ENCODE data around the gene RTN1.

The RTN1 gene

DNA sequence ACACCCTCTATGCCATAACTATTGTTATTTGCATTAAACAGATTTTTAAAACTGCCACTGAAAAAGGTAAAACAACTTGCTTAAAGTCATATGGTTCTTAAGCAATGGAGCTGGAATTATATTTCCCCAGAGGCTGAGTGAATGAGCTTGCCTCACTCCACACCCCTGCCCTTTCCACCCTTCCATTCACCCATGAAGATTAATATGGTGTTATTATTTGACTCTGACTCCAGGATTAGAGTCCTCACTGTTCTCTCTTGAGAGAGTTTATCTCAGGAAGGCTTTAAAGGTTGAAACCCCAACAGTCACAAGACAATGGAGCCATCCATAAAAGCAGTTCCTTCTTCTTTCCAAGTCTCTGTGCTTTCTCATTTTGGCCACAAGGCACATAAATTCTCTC is 84.9 kb downstream of the RTN1 start:
- Mint-ChIP-seq H3K4me1 (ENCODE audit: low read depth) (no peaks in the 10 kb centered on the region), H3K4me3 (no peak overlapping the region), H3K9me3 (ENCODE audit: low read depth) (no peaks in the 10 kb centered on the region), H3K36me3 (no peaks in the 10 kb centered on the region), H3K27ac (no peak overlapping the region), H3K27me3 (peaks cover 2% of the 10 kb centered on the region)

- Mint-ChIP-seq H3K4me3 (no peak overlapping the region), H3K27ac (no peak overlapping the region), H3K36me3 (no peaks in the 10 kb centered on the region), H3K27me3 (peaks cover 6% of the 10 kb centered on the region), H3K9me3 (ENCODE audit: low read depth) (no peaks in the 10 kb centered on the region), H3K4me1 (ENCODE audit: low read depth) (no peaks in the 10 kb centered on the region)
These were observed 87.8 kb downstream of the RTN1 start for GRCh38 chr14:59782760-59783159.

GRCh38 chr14:59777006-59777579 is 93.5 kb downstream of the RTN1 start:
- Mint-ChIP-seq H3K27ac (no peak overlapping the region), H3K36me3 (no peaks in the 10 kb centered on the region), H3K9me3 (ENCODE audit: low read depth) (no peaks in the 10 kb centered on the region), H3K4me3 (no peak overlapping the region), H3K4me1 (ENCODE audit: low read depth) (no peaks in the 10 kb centered on the region), H3K27me3 (peaks cover 7% of the 10 kb centered on the region)

DNA sequence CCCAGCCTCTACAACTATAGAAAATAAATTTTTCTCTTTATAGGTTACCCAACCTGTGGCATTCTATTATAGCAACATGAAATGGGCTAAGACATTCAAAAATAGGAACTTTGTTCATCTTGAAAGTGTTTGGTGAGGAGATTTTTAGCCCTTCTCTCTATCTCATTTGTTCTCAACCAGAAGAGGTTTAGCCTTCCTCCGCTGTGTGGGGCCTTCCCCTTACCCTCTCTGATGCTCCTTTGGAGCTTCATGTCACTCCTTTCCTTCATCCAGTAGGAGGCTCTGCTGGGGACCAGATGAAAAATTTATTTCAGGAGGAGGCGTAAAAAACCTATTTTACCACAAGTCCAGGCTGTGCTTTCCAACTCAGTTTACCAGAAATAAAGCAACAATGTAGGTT is 94.1 kb downstream of the RTN1 start:
- Mint-ChIP-seq H3K4me3 (no peak overlapping the region), H3K4me1 (ENCODE audit: low read depth) (no peaks in the 10 kb centered on the region), H3K9me3 (ENCODE audit: low read depth) (no peaks in the 10 kb centered on the region), H3K27me3 (peaks cover 7% of the 10 kb centered on the region), H3K36me3 (no peaks in the 10 kb centered on the region), H3K27ac (no peak overlapping the region)

- Mint-ChIP-seq H3K27me3 (peaks cover 7% of the 10 kb centered on the region), H3K4me1 (ENCODE audit: low read depth) (no peaks in the 10 kb centered on the region), H3K4me3 (no peak overlapping the region), H3K9me3 (ENCODE audit: low read depth) (no peaks in the 10 kb centered on the region), H3K36me3 (no peaks in the 10 kb centered on the region), H3K27ac (no peak overlapping the region)
These were observed 98.3 kb downstream of the RTN1 start for GRCh38 chr14:59772233-59772632.

GRCh38 chr14:59771577-59771976 is 99.0 kb downstream of the RTN1 start:
- Mint-ChIP-seq H3K27ac (no peak overlapping the region), H3K4me3 (no peak overlapping the region), H3K4me1 (ENCODE audit: low read depth) (no peaks in the 10 kb centered on the region), H3K27me3 (peaks cover 7% of the 10 kb centered on the region), H3K9me3 (ENCODE audit: low read depth) (no peaks in the 10 kb centered on the region), H3K36me3 (no peaks in the 10 kb centered on the region)

DNA sequence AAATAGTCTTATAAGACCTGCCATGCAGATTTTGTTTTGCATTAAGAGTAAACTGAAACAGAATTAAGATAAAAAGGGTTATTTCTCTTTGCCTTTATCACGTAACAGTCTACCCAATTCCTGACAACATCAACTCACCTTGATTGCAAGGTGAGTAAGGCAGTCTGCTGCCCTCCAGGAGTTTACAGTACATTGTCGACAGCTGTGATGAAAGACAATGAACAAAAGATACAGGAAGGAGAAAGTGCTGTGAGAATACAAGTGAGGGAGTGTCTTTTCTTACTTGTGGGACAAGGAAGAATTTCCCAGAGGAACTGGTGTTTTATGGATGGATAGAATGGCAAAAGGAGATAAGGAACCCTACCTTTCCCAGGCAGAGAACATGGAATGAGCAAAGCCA is 101.0 kb downstream of the RTN1 start:
- Mint-ChIP-seq H3K27me3 (peaks cover 7% of the 10 kb centered on the region), H3K4me1 (ENCODE audit: low read depth) (no peaks in the 10 kb centered on the region), H3K9me3 (ENCODE audit: low read depth) (no peaks in the 10 kb centered on the region), H3K27ac (no peak overlapping the region), H3K36me3 (no peaks in the 10 kb centered on the region), H3K4me3 (no peak overlapping the region)

DNA sequence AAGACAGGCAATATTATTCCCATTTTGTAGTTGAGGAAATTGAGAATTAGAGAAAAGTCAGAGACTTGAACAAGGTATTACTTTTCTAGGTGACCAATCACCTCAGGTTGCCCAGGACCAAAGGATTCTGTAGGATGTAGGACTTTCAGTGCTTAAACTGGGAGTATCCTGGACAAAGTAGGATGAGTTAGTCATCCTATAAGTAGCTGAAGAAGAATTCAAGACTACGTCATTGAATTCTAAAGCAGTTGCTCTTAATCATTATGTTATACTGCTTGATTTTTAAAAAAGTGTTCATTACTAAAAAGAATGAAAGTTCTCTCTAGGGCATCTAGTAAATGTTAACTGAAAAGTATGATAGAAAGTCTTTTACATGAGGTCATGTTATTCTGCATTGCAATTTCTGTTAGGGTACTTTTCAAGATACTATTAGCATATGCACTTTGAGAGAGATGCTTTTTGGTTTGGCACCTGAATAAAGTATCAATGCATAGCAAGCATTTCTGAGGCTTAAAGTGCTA is 101.7 kb downstream of the RTN1 start:
- Mint-ChIP-seq H3K4me3 (no peak overlapping the region), H3K4me1 (ENCODE audit: low read depth) (no peaks in the 10 kb centered on the region), H3K9me3 (ENCODE audit: low read depth) (no peaks in the 10 kb centered on the region), H3K27ac (no peak overlapping the region), H3K27me3 (peaks cover 8% of the 10 kb centered on the region), H3K36me3 (no peaks in the 10 kb centered on the region)

DNA sequence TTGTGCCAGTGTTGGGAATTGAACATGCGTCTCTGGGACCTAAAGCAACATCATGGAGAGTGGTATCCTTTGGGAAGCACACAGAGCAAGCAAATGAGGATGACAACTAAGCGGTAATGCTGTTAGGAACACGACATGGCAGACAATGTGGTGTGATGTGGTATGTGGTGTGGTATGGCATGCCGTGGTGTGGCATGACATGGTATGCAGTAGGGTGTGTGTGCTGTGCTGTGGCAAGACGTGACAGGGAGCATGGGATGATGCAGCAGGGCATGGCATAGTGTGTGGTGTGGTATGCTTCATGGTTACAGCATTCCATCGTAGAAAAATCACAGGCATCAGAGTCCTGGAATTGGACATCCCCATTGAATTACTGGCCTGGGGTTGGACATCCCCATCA is 108.7 kb downstream of the RTN1 start:
- H3K27me3 Mint-ChIP-seq: peaks cover 6% of the 10 kb centered on the region
- no peaks in the 10 kb centered on the region for H3K4me1 Mint-ChIP-seq (ENCODE audit: low read depth)
- H3K27ac Mint-ChIP-seq: no peak overlapping the region
- no peaks in the 10 kb centered on the region for H3K9me3 Mint-ChIP-seq (ENCODE audit: low read depth)
- H3K4me3 Mint-ChIP-seq: no peak overlapping the region
- no peaks in the 10 kb centered on the region for H3K36me3 Mint-ChIP-seq

- H3K9me3 Mint-ChIP-seq (ENCODE audit: low read depth): no peaks in the 10 kb centered on the region
These were observed 115.0 kb downstream of the RTN1 start for GRCh38 chr14:59755409-59756135.

DNA sequence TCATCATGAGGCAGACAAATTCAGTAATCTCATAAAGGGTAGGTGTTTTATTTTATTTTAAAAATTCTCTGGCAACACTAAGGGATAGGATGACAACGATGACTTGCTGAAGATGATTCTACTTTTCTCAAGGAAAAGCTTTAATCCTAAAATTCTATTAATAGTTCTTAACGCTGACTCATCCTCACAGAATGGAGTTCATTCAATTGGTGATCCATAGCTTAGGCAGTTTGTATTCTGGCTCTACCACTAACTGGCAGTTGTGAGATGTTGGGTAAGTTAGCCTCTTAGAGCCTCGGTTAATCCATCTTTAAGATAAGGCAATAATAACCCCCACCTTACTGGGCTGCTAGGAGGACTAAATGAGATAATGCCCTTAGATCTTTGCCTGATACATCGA is 116.3 kb downstream of the RTN1 start:
- H3K27me3 Mint-ChIP-seq: peaks cover 3% of the 10 kb centered on the region
- H3K4me1 Mint-ChIP-seq (ENCODE audit: low read depth): no peaks in the 10 kb centered on the region
- H3K4me3 Mint-ChIP-seq: no peak overlapping the region
- no peaks in the 10 kb centered on the region for H3K9me3 Mint-ChIP-seq (ENCODE audit: low read depth)
- H3K36me3 Mint-ChIP-seq: no peaks in the 10 kb centered on the region
- no peak overlapping the region for H3K27ac Mint-ChIP-seq

More at GRCh38 chr14:59755409-59756135, 115.0 kb downstream of the RTN1 start:
- Mint-ChIP-seq H3K27me3 (peaks cover 3% of the 10 kb centered on the region), H3K4me1 (ENCODE audit: low read depth) (no peaks in the 10 kb centered on the region), H3K27ac (no peak overlapping the region), H3K36me3 (no peaks in the 10 kb centered on the region), H3K4me3 (no peak overlapping the region)

GRCh38 chr14:59753512-59753911 is 117.1 kb downstream of the RTN1 start:
- Mint-ChIP-seq H3K27me3 (peaks cover 3% of the 10 kb centered on the region), H3K27ac (no peak overlapping the region), H3K4me3 (no peak overlapping the region), H3K9me3 (ENCODE audit: low read depth) (no peaks in the 10 kb centered on the region), H3K36me3 (no peaks in the 10 kb centered on the region), H3K4me1 (ENCODE audit: low read depth) (no peaks in the 10 kb centered on the region)

DNA sequence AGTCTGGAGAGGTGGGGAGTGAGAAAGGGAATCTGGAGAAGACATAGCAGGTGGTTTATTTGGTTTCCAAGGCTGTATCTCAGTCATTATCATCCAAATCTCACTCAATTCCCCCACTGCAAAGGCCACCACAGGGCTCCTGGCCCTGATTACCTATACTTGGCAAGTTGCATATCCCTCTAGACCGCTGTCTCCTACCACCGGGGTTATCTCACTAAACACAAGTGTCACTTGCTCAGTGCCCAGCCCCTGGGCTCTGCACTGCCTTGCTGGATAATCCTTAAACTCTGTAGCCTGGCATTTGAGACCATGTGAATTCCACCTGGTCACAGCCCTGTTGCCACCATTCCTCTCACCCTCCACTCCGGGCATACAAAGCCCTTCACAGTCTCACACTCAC is 119.0 kb downstream of the RTN1 start:
- peaks cover 2% of the 10 kb centered on the region for H3K27me3 Mint-ChIP-seq
- no peaks in the 10 kb centered on the region for H3K9me3 Mint-ChIP-seq (ENCODE audit: low read depth)
- no peaks in the 10 kb centered on the region for H3K4me1 Mint-ChIP-seq (ENCODE audit: low read depth)
- no peak overlapping the region for H3K27ac Mint-ChIP-seq
- no peak overlapping the region for H3K4me3 Mint-ChIP-seq
- no peaks in the 10 kb centered on the region for H3K36me3 Mint-ChIP-seq

DNA sequence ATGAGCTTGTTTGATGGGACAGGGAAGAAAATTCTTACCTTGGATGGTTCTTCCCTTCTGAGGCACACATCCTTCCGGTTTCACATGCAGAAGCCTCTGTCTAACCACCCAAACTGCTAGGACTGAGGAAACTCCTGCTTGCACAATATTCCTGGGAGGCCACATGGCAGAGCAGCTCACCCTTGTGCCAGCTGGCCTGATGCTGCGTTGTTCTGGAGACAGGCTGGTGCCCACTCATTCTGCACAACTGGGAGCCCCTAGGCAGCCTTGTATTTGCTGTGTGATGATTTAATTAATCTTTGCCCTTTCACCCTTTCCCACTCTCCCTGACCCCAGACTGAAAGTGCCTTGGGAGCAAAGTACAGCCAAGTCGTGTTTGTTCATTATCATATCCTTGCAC is 130.8 kb downstream of the RTN1 start:
- Mint-ChIP-seq H3K36me3 (peaks cover 2% of the 10 kb centered on the region), H3K4me3 (no peak overlapping the region), H3K4me1 (ENCODE audit: low read depth) (no peaks in the 10 kb centered on the region), H3K27ac (no peak overlapping the region), H3K27me3 (peaks cover 4% of the 10 kb centered on the region), H3K9me3 (ENCODE audit: low read depth) (peaks cover 11% of the 10 kb centered on the region)

- no peak overlapping the region for H3K4me3 Mint-ChIP-seq
- no peaks in the 10 kb centered on the region for H3K36me3 Mint-ChIP-seq
- no peaks in the 10 kb centered on the region for H3K9me3 Mint-ChIP-seq (ENCODE audit: low read depth)
- peaks cover 3% of the 10 kb centered on the region for H3K27me3 Mint-ChIP-seq
- H3K27ac Mint-ChIP-seq: no peak overlapping the region
- H3K4me1 Mint-ChIP-seq (ENCODE audit: low read depth): no peaks in the 10 kb centered on the region
These were observed 142.3 kb downstream of the RTN1 start for GRCh38 chr14:59728304-59728703.
